ENCODE measurements around the gene LMAN1L. TPM values are rescaled to one million over a fixed set of nuclear protein-coding genes. Genes with fewer than 3 reads are reported as not detected.

Gene LMAN1L
- total RNA-seq, 1 donor from 2014 or later, result 0.65 TPM

DNA sequence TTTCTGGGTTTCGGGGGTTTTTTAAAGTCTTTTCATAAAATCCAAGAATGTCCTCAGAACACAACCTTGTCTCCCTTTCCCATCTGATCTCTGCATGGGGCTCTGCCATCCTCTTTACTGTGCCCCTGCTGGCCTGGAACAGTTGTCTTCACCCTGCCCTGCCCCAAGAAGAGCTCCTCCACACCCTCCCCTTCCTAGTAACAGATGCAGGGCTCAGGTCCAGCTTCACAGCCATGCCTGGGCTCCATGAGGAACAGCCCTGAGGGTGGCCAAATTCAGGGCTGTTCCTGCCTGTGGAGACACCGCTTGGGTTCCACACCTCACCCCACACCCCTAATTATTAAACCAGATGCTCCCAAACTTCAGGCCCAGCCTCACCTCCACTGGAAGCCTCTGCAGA is 43.2 kb downstream of the LMAN1L start:
- peaks cover 4% of the 10 kb centered on the region for H3K36me3 Mint-ChIP-seq
- TF ChIP-seq, protein P1, sequence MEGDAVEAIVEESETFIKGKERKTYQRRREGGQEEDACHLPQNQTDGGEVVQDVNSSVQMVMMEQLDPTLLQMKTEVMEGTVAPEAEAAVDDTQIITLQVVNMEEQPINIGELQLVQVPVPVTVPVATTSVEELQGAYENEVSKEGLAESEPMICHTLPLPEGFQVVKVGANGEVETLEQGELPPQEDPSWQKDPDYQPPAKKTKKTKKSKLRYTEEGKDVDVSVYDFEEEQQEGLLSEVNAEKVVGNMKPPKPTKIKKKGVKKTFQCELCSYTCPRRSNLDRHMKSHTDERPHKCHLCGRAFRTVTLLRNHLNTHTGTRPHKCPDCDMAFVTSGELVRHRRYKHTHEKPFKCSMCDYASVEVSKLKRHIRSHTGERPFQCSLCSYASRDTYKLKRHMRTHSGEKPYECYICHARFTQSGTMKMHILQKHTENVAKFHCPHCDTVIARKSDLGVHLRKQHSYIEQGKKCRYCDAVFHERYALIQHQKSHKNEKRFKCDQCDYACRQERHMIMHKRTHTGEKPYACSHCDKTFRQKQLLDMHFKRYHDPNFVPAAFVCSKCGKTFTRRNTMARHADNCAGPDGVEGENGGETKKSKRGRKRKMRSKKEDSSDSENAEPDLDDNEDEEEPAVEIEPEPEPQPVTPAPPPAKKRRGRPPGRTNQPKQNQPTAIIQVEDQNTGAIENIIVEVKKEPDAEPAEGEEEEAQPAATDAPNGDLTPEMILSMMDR (IDR thresholded peaks at IDR 0.05; ENCODE audit: unreplicated experiment), result no peak
- peaks cover 3% of the 10 kb centered on the region for H3K4me1 Mint-ChIP-seq
- no peak overlapping the region for H3K4me3 Mint-ChIP-seq
- no peak overlapping the region for H3K27ac Mint-ChIP-seq
- no peaks in the 10 kb centered on the region for H3K9me3 Mint-ChIP-seq
- no peaks in the 10 kb centered on the region for H3K27me3 Mint-ChIP-seq (ENCODE audit: low read depth)
- DNase-seq (ENCODE audit: low spot score in 2 of 2, unreplicated experiment in 2 of 2), result no peak

DNA sequence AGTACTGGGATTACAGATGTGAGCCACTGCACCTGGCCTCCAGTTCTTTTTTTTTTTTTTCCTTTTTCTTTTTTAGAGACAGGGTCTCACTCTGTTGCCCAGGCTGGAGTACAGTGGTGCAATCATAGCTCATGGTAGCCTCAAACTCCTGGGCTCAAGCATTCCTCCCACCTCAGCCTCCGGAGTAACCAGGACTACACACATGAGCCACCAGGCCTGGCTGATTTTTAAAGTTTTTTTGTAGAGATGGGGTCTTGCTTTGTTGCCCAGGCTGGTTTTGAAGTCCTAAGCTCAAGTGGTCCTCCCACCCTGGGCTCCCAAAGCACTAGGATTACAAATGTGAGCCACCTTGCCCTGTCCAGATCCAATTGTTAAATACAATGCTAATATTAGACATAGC is 43.9 kb downstream of the LMAN1L start:
- Mint-ChIP-seq H3K9me3 (no peaks in the 10 kb centered on the region), H3K27ac (no peak overlapping the region), H3K36me3 (peaks cover 4% of the 10 kb centered on the region), H3K4me1 (peaks cover 3% of the 10 kb centered on the region), H3K27me3 (ENCODE audit: low read depth) (no peaks in the 10 kb centered on the region), H3K4me3 (no peak overlapping the region)
- TF ChIP-seq, protein P1 (IDR thresholded peaks at IDR 0.05; ENCODE audit: unreplicated experiment), result no peak
- no peak for DNase-seq (ENCODE audit: low spot score in 2 of 2, unreplicated experiment in 2 of 2)

DNA sequence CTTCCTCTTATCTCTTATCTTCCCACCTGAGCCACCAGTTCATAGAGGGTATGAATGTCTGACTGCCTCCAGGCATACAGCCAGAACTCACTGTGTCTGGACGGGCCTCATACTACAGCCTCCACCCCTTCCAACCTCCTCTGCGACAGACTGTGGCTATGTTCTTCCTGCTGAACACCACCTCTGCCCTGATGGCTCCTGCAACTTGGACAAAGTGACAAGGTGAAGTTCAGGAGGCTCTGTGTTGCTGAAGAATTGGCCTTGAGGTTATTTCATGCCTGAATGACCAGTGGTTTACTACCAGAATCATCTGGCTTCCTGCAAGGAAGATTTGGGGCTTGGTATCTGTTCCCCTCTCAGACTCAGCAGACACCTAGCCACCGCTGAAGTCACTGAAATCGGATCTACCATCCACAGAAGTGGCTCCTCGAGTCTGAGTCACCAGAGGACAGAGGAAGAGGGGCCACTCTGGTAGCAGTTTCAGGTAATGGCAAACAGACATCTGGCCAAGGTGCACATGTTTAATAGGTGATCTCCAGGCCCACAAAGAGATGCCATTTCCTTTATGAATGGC is 44.5 kb downstream of the LMAN1L start:
- no peaks in the 10 kb centered on the region for H3K9me3 Mint-ChIP-seq
- H3K27me3 Mint-ChIP-seq (ENCODE audit: low read depth), result no peaks in the 10 kb centered on the region
- H3K4me1 Mint-ChIP-seq, result peaks cover 3% of the 10 kb centered on the region
- peaks cover 4% of the 10 kb centered on the region for H3K36me3 Mint-ChIP-seq
- H3K27ac Mint-ChIP-seq, result no peak overlapping the region
- H3K4me3 Mint-ChIP-seq, result no peak overlapping the region
- TF ChIP-seq, protein P1 (IDR thresholded peaks at IDR 0.05; ENCODE audit: unreplicated experiment), result no peak
- DNase-seq (ENCODE audit: low spot score in 2 of 2, unreplicated experiment in 2 of 2), result no peak

DNA sequence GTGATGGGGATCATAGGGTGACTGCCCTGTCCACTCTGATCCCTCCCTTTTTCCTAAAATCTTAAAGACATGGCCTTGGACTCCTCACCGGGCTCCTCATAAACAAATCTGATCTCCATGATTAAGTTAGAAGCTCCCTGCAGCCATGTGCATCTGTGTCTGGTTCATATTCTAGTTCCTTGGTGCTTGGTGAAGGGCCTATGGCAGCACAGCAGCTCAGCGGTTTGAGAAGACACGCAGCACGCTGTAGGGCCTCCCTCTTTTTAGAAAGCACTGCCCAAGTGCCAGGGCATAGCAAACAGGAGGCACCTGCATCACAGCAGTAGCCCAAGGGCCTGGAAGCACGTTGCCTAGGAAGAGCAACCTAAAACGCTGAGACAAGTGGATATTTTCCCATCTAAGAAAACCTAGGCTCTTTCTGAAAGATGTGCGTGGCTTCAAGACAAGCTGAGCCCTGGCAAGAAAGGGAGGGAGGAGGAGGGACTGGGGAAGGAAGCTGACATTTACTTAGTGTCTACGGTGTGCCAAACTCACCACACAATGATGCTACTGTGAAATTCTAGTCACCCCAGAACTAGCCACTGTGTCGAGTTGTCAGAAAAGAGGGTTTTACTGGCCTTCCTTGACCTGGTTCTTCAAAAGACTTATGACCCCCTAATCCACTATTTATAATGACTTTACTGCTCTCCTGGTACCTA is 45.2 kb downstream of the LMAN1L start:
- Mint-ChIP-seq H3K27ac (no peak overlapping the region), H3K36me3 (peaks cover 2% of the 10 kb centered on the region), H3K4me1 (peaks cover 3% of the 10 kb centered on the region), H3K4me3 (no peak overlapping the region), H3K27me3 (ENCODE audit: low read depth) (no peaks in the 10 kb centered on the region), H3K9me3 (no peaks in the 10 kb centered on the region)
- no peak for DNase-seq (ENCODE audit: low spot score in 2 of 2, unreplicated experiment in 2 of 2)
- TF ChIP-seq, protein P1 (IDR thresholded peaks at IDR 0.05; ENCODE audit: unreplicated experiment), result no peak

DNA sequence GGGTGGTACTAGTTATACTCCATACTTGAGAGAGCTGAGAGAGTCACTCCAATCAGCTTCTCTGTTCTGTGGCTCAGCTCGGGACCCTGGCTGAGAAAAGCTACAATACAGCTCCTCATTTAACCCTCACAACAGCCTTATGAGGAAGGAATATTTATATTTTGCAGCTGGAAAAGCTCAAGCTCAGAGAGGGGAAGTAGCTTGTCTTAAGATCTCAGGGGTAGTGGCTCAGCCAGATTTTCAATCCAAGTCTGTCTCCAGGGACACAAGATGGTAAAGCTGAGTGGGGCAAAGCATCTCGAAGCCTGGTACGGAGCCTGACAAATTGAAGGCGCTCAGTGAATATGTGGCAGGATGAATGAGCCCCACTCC is 45.7 kb downstream of the LMAN1L start:
- H3K27me3 Mint-ChIP-seq (ENCODE audit: low read depth), result no peaks in the 10 kb centered on the region
- TF ChIP-seq, protein P1 (IDR thresholded peaks at IDR 0.05; ENCODE audit: unreplicated experiment), result no peak
- peaks cover 3% of the 10 kb centered on the region for H3K4me1 Mint-ChIP-seq
- DNase-seq (ENCODE audit: low spot score in 2 of 2, unreplicated experiment in 2 of 2), result no peak
- peaks cover 2% of the 10 kb centered on the region for H3K36me3 Mint-ChIP-seq
- no peak overlapping the region for H3K4me3 Mint-ChIP-seq
- H3K27ac Mint-ChIP-seq, result no peak overlapping the region
- H3K9me3 Mint-ChIP-seq, result no peaks in the 10 kb centered on the region
